ENCODE results near the gene LRMDA.

Gene LRMDA

DNA sequence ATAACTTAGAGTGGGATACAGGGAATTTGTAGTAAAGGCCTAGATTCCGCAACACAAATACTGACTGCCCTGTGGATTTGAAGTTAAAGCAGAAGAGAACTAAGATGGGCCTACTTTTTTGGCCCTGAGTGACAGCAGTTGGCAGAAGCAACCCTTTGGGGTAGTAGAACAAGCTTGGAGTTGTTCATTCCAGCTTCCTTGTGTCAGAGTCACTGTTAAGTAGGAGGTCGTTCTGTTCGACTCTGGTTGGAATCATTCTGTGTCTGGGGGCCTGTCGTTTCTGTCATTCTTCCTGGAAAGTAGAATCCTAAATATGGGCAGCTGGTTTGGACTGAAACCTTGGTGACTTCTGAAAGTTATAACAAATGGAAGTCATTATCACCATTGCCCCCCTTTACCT, 865.9 kb downstream of the LRMDA start:
- DNase-seq: no peak
- Mint-ChIP-seq H3K36me3 (ENCODE audit: insufficient read depth) (no peaks in the 10 kb centered on the region), H3K4me3 (no peak overlapping the region), H3K9me3 (peaks cover 7 to 14% of the 10 kb centered on the region in 2 donors), H3K27ac (no peak overlapping the region), H3K27me3 (no peaks in the 10 kb centered on the region), H3K4me1 (ENCODE audit: low read depth in 2 of 2) (no peaks in the 10 kb centered on the region)
- ATAC-seq (replicated peaks): no peak

DNA sequence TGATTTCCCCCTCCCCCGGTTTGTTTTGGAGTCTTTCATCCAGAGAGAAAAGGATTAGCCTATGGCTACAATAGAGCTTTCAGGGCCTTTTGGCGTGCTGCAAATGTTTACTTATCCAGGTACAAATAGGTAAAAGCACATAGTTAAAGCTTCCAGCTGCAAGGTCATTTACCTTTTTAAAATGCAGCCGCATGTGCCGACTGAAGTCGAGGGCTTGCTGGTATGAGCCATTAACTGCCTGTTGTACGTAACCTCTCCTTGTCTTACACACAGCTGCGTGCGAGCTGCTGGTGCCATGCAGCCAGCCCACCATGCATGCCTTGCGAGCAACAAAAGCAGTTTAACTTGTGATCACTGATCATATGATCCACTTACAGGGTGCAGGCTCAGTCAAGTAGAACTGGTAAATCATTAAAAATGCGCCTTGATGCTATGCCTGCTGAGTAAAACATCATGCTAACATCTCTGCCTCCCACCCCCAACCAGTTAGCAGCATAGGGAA, 866.4 kb downstream of the LRMDA start:
- H3K9me3 Mint-ChIP-seq: peaks cover 7 to 14% of the 10 kb centered on the region in 2 donors
- no peaks in the 10 kb centered on the region for H3K27me3 Mint-ChIP-seq
- ATAC-seq (replicated peaks): no peak
- no peak overlapping the region for H3K27ac Mint-ChIP-seq
- no peaks in the 10 kb centered on the region for H3K4me1 Mint-ChIP-seq (ENCODE audit: low read depth in 2 of 2)
- DNase-seq: no peak
- H3K36me3 Mint-ChIP-seq (ENCODE audit: insufficient read depth): no peaks in the 10 kb centered on the region
- no peak overlapping the region for H3K4me3 Mint-ChIP-seq

- no peak overlapping the region for H3K4me3 Mint-ChIP-seq
Observed at GRCh38 chr10:76298329-76298728, 866.9 kb downstream of the LRMDA start.

DNA sequence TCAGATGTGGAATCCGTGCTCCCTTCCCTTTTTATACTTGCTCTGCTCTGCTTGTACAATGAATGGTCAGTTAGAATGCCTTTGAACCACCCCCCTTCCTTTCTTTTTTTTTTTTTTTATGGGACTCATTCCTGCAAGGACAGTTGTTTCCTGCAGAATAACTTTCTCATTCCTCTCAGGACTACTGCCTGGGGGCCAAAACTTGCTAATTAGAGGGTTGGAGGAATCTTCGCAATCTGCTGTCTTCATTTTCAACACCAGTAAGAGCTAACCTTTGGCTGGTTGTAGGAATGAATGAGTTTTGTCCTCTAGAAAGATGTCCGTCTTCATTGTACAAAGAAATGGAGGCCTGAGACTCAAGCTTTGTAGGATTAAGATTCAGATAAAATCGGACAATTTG, 868.1 kb downstream of the LRMDA start:
- Mint-ChIP-seq H3K27ac (no peak overlapping the region), H3K9me3 (peaks cover 7 to 14% of the 10 kb centered on the region in 2 donors), H3K36me3 (ENCODE audit: insufficient read depth) (no peaks in the 10 kb centered on the region), H3K27me3 (peaks cover 0 to 7% of the 10 kb centered on the region in 2 donors), H3K4me1 (ENCODE audit: low read depth in 2 of 2) (no peaks in the 10 kb centered on the region), H3K4me3 (no peak overlapping the region)
- no peak for DNase-seq
- no peak for ATAC-seq (replicated peaks)

More at GRCh38 chr10:76298329-76298728, 866.9 kb downstream of the LRMDA start:
- Mint-ChIP-seq H3K9me3 (peaks cover 7 to 14% of the 10 kb centered on the region in 2 donors), H3K4me1 (ENCODE audit: low read depth in 2 of 2) (no peaks in the 10 kb centered on the region), H3K36me3 (ENCODE audit: insufficient read depth) (no peaks in the 10 kb centered on the region), H3K27ac (no peak overlapping the region), H3K27me3 (no peaks in the 10 kb centered on the region)
- ATAC-seq (replicated peaks): no peak
- no peak for DNase-seq

GRCh38 chr10:76301211-76301610, 869.8 kb downstream of the LRMDA start:
- Mint-ChIP-seq H3K27ac (no peak overlapping the region), H3K36me3 (ENCODE audit: insufficient read depth) (no peaks in the 10 kb centered on the region), H3K27me3 (peaks cover 0 to 9% of the 10 kb centered on the region in 2 donors), H3K4me3 (no peak overlapping the region), H3K9me3 (peaks cover 0 to 6% of the 10 kb centered on the region in 2 donors), H3K4me1 (ENCODE audit: low read depth in 2 of 2) (no peaks in the 10 kb centered on the region)
- ATAC-seq (replicated peaks): no peak
- no peak for DNase-seq

- H3K36me3 Mint-ChIP-seq (ENCODE audit: insufficient read depth): no peaks in the 10 kb centered on the region
- H3K27me3 Mint-ChIP-seq: peaks cover 0 to 9% of the 10 kb centered on the region in 2 donors
- peaks cover 0 to 6% of the 10 kb centered on the region in 2 donors for H3K9me3 Mint-ChIP-seq
- DNase-seq: no peak
- no peak overlapping the region for H3K4me3 Mint-ChIP-seq
- H3K27ac Mint-ChIP-seq: no peak overlapping the region
- no peak for ATAC-seq (replicated peaks)
- H3K4me1 Mint-ChIP-seq (ENCODE audit: low read depth in 2 of 2): no peaks in the 10 kb centered on the region
Observed at GRCh38 chr10:76301950-76302349, 870.5 kb downstream of the LRMDA start.

- no peak for ATAC-seq (replicated peaks)
- H3K27ac Mint-ChIP-seq: no peak overlapping the region
- H3K36me3 Mint-ChIP-seq (ENCODE audit: insufficient read depth): no peaks in the 10 kb centered on the region
- H3K4me1 Mint-ChIP-seq (ENCODE audit: low read depth in 2 of 2): no peaks in the 10 kb centered on the region
- H3K9me3 Mint-ChIP-seq: peaks cover 0 to 6% of the 10 kb centered on the region in 2 donors
- H3K27me3 Mint-ChIP-seq: peaks cover 0 to 9% of the 10 kb centered on the region in 2 donors
- DNase-seq: no peak
- H3K4me3 Mint-ChIP-seq: no peak overlapping the region
Observed at GRCh38 chr10:76302481-76302880, 871.1 kb downstream of the LRMDA start.

DNA sequence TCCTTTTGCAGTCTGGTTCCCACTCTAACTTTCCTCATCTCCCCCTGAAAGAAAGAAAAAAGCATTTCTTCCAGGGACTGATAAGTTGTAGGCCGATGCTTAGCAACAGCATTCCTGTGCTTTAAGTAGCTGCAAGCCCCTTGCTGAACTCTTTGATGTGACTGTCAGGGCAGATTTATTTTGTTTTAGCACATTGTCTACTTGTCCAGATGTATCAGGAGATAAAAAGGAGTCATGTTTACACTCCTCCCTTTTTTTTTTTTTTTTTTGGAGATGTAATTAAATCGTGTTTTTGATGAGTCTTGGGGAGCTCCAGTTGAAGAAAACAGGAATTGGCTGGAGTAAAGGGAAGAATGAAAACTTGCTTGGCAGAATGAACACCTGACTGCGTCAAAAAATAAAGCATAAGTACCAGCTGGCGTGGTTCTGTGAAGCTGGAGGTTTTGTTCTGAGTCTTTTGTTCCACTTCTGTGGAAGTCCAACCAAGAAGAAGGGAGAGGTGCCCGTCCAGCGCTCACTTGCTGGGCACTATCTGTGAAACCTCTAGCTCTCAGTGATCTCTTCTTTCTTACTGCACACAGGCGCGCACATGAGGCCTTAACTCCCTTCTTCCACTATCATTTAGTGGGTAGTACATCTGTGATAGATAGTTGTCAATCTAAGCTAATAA, 871.7 kb downstream of the LRMDA start:
- no peaks in the 10 kb centered on the region for H3K4me1 Mint-ChIP-seq (ENCODE audit: low read depth in 2 of 2)
- DNase-seq: no peak
- H3K36me3 Mint-ChIP-seq (ENCODE audit: insufficient read depth): no peaks in the 10 kb centered on the region
- peaks cover 0 to 6% of the 10 kb centered on the region in 2 donors for H3K9me3 Mint-ChIP-seq
- H3K27me3 Mint-ChIP-seq: peaks cover 0 to 9% of the 10 kb centered on the region in 2 donors
- no peak overlapping the region for H3K4me3 Mint-ChIP-seq
- no peak for ATAC-seq (replicated peaks)
- no peak overlapping the region for H3K27ac Mint-ChIP-seq

- Mint-ChIP-seq H3K9me3 (peaks cover 0 to 6% of the 10 kb centered on the region in 2 donors), H3K27ac (no peak overlapping the region), H3K4me3 (no peak overlapping the region), H3K27me3 (peaks cover 0 to 9% of the 10 kb centered on the region in 2 donors), H3K36me3 (ENCODE audit: insufficient read depth) (no peaks in the 10 kb centered on the region), H3K4me1 (ENCODE audit: low read depth in 2 of 2) (no peaks in the 10 kb centered on the region)
- no peak for DNase-seq
- ATAC-seq (replicated peaks): no peak
Observed at GRCh38 chr10:76303682-76304316, 872.4 kb downstream of the LRMDA start.

- Mint-ChIP-seq H3K27ac (no peak overlapping the region), H3K27me3 (peaks cover 0 to 9% of the 10 kb centered on the region in 2 donors), H3K4me3 (no peak overlapping the region), H3K36me3 (ENCODE audit: insufficient read depth) (no peaks in the 10 kb centered on the region), H3K4me1 (ENCODE audit: low read depth in 2 of 2) (no peaks in the 10 kb centered on the region), H3K9me3 (peaks cover 0 to 1% of the 10 kb centered on the region in 2 donors)
- no peak for DNase-seq
- no peak for ATAC-seq (replicated peaks)
Observed at GRCh38 chr10:76305930-76306615, 874.6 kb downstream of the LRMDA start.

- Mint-ChIP-seq H3K4me3 (no peak overlapping the region), H3K36me3 (ENCODE audit: insufficient read depth) (no peaks in the 10 kb centered on the region), H3K9me3 (peaks cover 0 to 1% of the 10 kb centered on the region in 2 donors), H3K27ac (no peak overlapping the region), H3K27me3 (peaks cover 0 to 9% of the 10 kb centered on the region in 2 donors), H3K4me1 (ENCODE audit: low read depth in 2 of 2) (no peaks in the 10 kb centered on the region)
- DNase-seq: no peak
- ATAC-seq (replicated peaks): no peak
Observed at GRCh38 chr10:76306856-76307255, 875.4 kb downstream of the LRMDA start.

DNA sequence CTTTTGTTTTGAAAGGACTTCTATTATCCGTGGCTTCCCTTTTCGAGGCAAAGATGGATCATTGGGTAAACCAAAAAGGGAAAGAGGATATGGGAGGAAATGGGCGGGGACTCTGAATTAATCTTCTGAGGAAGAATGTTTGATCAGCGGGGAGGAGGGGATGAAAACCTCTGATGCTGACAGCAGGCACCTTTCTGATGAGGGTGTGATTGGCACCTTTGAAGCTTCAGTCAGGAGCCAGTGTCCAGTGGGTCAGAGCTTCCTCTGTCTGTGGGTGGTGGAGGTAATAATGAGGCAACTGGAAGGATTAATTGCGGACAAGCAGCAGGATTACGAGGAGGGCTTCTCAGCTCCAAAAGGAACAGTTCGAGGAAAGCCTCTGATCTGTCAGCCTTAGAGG, 877.6 kb downstream of the LRMDA start:
- Mint-ChIP-seq H3K9me3 (peaks cover 0 to 1% of the 10 kb centered on the region in 2 donors), H3K36me3 (ENCODE audit: insufficient read depth) (no peaks in the 10 kb centered on the region), H3K4me3 (no peak overlapping the region), H3K27ac (no peak overlapping the region), H3K4me1 (ENCODE audit: low read depth in 2 of 2) (no peaks in the 10 kb centered on the region), H3K27me3 (peaks cover 0 to 6% of the 10 kb centered on the region in 2 donors)
- ATAC-seq (replicated peaks) (no peak), DNase-seq (no peak)

- DNase-seq (no peak), ATAC-seq (replicated peaks) (no peak)
- H3K9me3 Mint-ChIP-seq: no peaks in the 10 kb centered on the region
- H3K4me1 Mint-ChIP-seq (ENCODE audit: low read depth in 2 of 2): no peaks in the 10 kb centered on the region
- H3K27ac Mint-ChIP-seq: no peak overlapping the region
- H3K4me3 Mint-ChIP-seq: no peak overlapping the region
- H3K27me3 Mint-ChIP-seq: no peaks in the 10 kb centered on the region
- H3K36me3 Mint-ChIP-seq (ENCODE audit: insufficient read depth): no peaks in the 10 kb centered on the region
Observed at GRCh38 chr10:76309741-76310587, 878.5 kb downstream of the LRMDA start.
